Fibroblast of lung (primary cell): ENCODE results near the gene RPL6.

Source experiments
- CTCF ChIP-seq, 2 donors: IDR thresholded peaks in 1 of 2; conservative IDR thresholded peaks in 1 of 2; 1 replicate in 1 of 2; 2 replicates in 1 of 2; pipeline ENCODE4 v1.5.1; 2011 to 2012; ENCODE audit warnings: low read length in 2 of 2, control low read depth in 1 of 2, inconsistent platforms in 1 of 2, low read depth in 1 of 2, mild to moderate bottlenecking in 1 of 2
- EZH2 ChIP-seq: IDR thresholded peaks from 2 replicates; pipeline ENCODE4 v1.5.1; 2012; ENCODE audit warnings: low read length, control low read depth, mild to moderate bottlenecking; ENCODE audit errors: missing control alignments

- TF ChIP-seq CTCF (conservative IDR thresholded peaks at IDR 0.05 in 1 of 2, IDR thresholded peaks at IDR 0.05 in 1 of 2; ENCODE audit: low read depth in 1 of 2, low read length in 2 of 2) (no peak), EZH2 (no peak)
Observed at GRCh38 chr12:112439769-112440168, 30.4 kb upstream of the RPL6 start.
